Osteocyte (in vitro differentiated cells): Measurements from ENCODE around the gene C1orf198. TPM values are rescaled to one million over a fixed set of nuclear protein-coding genes. Genes with fewer than 3 reads are reported as not detected.
A peak's percentile ranks its signal among the peaks of the same experiment; 100 is the strongest.

Experiments
- DNase-seq: peaks from one replicate; pipeline ENCODE4 v3.0.0; 2021; ENCODE audit warnings: mixed read lengths; ENCODE audit not compliant: unreplicated experiment; ENCODE audit errors: extremely low spot score
- H3K27ac Mint-ChIP-seq: one replicate; pipeline ENCODE4 v1.8.0; 2021; ENCODE audit warnings: mild to moderate bottlenecking, mixed read lengths; ENCODE audit not compliant: unreplicated experiment
- H3K27me3 Mint-ChIP-seq: one replicate; pipeline ENCODE4 v1.8.0; 2021; ENCODE audit warnings: mixed read lengths; ENCODE audit not compliant: unreplicated experiment
- H3K36me3 Mint-ChIP-seq: one replicate; pipeline ENCODE4 v1.8.0; 2021; ENCODE audit warnings: mixed read lengths; ENCODE audit not compliant: unreplicated experiment
- H3K4me1 Mint-ChIP-seq: one replicate; pipeline ENCODE4 v1.8.0; 2021; ENCODE audit warnings: mixed read lengths; ENCODE audit not compliant: unreplicated experiment
- H3K4me3 Mint-ChIP-seq: one replicate; pipeline ENCODE4 v1.8.0; 2021; ENCODE audit warnings: mild to moderate bottlenecking, moderate library complexity, mixed read lengths; ENCODE audit not compliant: unreplicated experiment
- H3K9me3 Mint-ChIP-seq: one replicate; pipeline ENCODE4 v1.8.0; 2021; ENCODE audit warnings: mixed read lengths; ENCODE audit not compliant: unreplicated experiment
- total RNA-seq: library from RNA; stranded (reverse); gene quantifications from 2 replicates; pipeline ENCODE4 v1.2.1, GENCODE V29; 2021
- TF ChIP-seq, protein P1 (sequence below): fragments of 200-600 bp; sonication (generic); IDR thresholded peaks from 2 replicates; pipeline ENCODE4 v1.5.0; 2021; ENCODE audit warnings: antibody characterized with exemption, mild to moderate bottlenecking, moderate library complexity

Gene C1orf198
- total RNA-seq, 1 donor from 2014 or later, result 281 TPM

DNA sequence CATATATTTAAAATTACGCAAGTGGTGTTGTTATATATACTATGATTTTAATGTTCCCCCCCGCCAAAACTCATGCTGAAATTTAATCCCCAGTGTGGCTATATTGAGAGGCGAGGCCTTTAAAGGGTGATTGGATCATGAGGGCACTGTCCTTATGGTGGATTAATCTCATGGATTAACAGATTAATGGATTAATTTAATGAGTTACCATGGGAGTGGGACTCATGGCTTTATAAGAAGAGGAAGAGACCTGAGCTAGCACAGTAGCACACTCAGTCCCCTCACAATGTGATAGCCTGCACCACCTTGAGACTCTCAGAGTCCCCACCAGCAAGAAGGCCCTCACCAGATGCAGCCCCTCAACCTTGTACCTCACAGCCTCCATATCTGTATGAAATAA is 34.8 kb downstream of the C1orf198 start:
- Mint-ChIP-seq H3K36me3 (peaks cover 32% of the 10 kb centered on the region), H3K9me3 (peaks cover 4% of the 10 kb centered on the region), H3K4me1 (peaks cover 28% of the 10 kb centered on the region), H3K27ac (no peak overlapping the region), H3K4me3 (no peak overlapping the region), H3K27me3 (no peaks in the 10 kb centered on the region)
- TF ChIP-seq, protein P1, sequence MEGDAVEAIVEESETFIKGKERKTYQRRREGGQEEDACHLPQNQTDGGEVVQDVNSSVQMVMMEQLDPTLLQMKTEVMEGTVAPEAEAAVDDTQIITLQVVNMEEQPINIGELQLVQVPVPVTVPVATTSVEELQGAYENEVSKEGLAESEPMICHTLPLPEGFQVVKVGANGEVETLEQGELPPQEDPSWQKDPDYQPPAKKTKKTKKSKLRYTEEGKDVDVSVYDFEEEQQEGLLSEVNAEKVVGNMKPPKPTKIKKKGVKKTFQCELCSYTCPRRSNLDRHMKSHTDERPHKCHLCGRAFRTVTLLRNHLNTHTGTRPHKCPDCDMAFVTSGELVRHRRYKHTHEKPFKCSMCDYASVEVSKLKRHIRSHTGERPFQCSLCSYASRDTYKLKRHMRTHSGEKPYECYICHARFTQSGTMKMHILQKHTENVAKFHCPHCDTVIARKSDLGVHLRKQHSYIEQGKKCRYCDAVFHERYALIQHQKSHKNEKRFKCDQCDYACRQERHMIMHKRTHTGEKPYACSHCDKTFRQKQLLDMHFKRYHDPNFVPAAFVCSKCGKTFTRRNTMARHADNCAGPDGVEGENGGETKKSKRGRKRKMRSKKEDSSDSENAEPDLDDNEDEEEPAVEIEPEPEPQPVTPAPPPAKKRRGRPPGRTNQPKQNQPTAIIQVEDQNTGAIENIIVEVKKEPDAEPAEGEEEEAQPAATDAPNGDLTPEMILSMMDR, result no peak
- DNase-seq, result peak; percentile 21

DNA sequence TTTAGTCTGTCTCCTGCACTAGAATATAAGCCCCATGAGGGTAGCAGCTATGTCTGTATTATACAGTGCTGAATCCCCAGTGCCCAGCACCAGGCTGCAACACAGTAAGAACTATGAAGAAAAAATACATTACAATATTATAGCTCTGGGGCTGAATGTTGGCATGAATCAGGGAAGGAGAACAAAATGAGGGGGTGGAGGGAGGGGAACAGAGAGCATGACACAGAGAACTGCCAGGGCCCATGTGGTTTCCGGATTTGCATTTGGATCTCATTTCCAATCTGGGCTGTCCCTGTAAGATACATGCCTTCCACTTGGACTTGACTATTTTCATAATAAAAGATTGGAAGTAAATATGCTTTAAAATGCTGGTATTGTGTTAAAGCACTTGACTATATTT is 35.8 kb downstream of the C1orf198 start:
- DNase-seq, result peak; percentile 5
- Mint-ChIP-seq H3K4me1 (peaks cover 38% of the 10 kb centered on the region), H3K27me3 (no peaks in the 10 kb centered on the region), H3K9me3 (peaks cover 4% of the 10 kb centered on the region), H3K4me3 (no peak overlapping the region), H3K36me3 (peaks cover 21% of the 10 kb centered on the region), H3K27ac (no peak overlapping the region)
- TF ChIP-seq, protein P1, result no peak

DNA sequence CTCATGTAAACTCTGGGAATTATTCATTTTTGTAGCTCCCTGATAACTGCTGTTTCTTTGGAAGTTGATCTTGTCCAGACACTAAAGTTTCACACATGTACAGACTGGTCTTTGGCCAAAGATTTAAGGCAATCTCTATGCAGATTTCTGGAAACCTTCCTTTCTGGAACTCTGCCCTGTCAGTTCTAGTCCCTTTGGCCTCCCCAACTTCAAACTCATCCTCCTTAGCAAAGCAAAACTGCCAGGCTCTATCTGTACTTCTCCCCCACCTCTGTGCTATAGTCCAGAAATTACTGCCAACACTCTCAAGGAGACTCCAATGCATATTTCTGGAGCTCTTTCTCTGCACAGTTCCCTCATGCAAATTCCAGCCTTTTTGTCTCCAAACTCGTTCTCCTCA is 36.5 kb downstream of the C1orf198 start:
- Mint-ChIP-seq H3K27me3 (no peaks in the 10 kb centered on the region), H3K36me3 (peaks cover 14% of the 10 kb centered on the region), H3K4me1 (peaks cover 45% of the 10 kb centered on the region), H3K27ac (no peak overlapping the region), H3K9me3 (peaks cover 4% of the 10 kb centered on the region), H3K4me3 (no peak overlapping the region)
- TF ChIP-seq, protein P1, result no peak
- peak; percentile 15 for DNase-seq

DNA sequence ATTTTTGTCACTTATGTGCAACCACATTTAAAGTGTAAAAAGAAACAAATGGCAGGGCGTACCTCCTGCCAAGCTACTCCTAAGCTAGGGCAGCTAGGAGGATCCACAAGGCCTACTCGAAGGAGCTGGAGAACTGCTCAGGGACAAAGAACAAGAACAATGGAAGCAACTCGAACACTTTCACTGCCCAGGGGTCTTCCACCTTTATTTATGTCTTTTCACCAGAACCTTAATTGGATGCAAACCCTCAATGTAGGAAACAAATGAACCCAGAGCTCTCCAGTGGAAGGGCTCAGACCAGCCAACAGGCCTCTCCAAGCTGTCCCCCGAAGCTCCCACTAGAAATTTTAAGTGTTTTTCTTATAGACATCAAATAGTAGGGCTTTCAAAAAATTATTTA is 39.9 kb downstream of the C1orf198 start:
- Mint-ChIP-seq H3K9me3 (peaks cover 4% of the 10 kb centered on the region), H3K4me3 (no peak overlapping the region), H3K36me3 (peaks cover 2% of the 10 kb centered on the region), H3K4me1 (peaks cover 62% of the 10 kb centered on the region), H3K27me3 (no peaks in the 10 kb centered on the region), H3K27ac (no peak overlapping the region)
- TF ChIP-seq, protein P1, result no peak
- DNase-seq, result peak; percentile 15

DNA sequence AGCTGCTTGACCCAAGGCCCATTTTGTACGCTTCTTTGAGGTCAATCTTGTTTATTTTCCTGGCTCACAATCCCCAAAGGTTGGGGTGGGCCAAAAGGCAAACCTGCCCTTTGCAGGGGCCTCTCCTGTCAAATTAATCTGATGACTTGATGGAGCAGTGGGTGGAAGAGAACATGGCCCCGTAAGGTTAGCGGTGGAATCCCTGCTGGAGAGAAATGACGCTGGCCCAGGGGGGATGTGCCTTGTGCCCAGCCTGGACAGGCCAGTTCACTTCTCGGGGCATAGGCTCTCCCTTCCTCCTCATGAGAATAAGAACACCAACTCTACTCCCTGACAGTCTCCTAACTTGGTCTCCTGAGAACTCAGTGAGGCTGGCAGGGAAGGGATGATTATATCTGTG is 40.5 kb downstream of the C1orf198 start:
- peaks cover 2% of the 10 kb centered on the region for H3K36me3 Mint-ChIP-seq
- peaks cover 58% of the 10 kb centered on the region for H3K4me1 Mint-ChIP-seq
- no peaks in the 10 kb centered on the region for H3K27me3 Mint-ChIP-seq
- TF ChIP-seq, protein P1, result no peak
- DNase-seq, result peak; percentile 65
- H3K27ac Mint-ChIP-seq, result peak overlapping the region; percentile 62
- H3K4me3 Mint-ChIP-seq, result no peak overlapping the region
- H3K9me3 Mint-ChIP-seq, result peaks cover under 1% of the 10 kb centered on the region
